HG03469 (cell line): ENCODE measurements around the gene RASGRP4.
A peak's percentile ranks its signal among the peaks of the same experiment; 100 is the strongest.
"Not testable (repeated sequence)": the region's sequence is repeated elsewhere in the genome, so short reads cannot be mapped to it uniquely, and the experiment has no call there.

Source experiments
- ATAC-seq: cut with Tn5 transposase; IDR thresholded peaks from one replicate; pipeline ENCODE4 v1.9.1; 2021; ENCODE audit warnings: mild to moderate bottlenecking, moderate library complexity, moderate number of reproducible peaks; ENCODE audit not compliant: unreplicated experiment

The RASGRP4 gene

DNA sequence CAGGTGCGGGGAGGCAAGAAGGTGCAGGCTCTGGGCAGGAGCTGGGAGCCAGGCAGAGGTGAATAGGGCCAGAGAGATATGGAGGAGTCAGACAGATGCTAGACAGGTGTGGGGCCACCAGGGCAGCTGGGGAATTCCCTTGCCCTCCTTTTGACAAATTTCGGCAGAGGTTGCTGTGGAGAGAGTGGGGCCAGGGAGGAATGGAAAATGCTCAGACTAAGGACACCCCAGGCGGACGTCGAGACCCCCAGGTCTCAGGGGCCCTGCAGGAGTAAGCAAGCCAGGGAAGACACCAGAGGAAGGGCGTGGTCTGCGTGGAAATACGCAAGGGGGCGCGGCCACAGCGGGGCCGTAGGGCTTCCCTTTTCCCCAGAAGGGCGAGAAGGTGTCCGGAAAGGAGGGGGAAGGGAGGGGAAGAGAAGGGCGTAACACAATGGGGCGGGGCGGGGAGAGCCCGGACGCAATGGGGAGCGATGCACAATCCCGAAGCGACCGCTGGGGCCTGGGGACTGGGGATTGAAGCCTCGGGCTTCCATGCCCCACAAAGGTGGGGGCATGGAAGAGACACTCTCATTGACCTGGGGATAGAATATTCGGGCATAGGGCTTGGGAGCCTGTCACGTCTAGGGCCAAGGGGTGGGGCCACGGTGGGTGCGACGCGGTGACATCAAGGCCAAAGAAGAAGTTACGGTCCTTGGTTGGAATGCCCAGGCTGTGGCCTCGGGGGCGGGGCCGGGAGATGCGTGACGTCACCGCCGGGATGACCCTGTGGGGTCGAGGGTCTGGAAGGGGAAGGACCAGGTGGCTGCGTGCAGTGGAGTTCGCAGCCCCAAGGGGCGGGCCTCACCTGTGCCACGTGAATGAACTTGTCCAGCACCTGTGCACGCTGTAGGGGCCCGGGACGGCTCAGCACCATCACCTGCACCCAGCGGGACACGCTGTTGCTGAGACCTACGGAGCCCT lies 8.2 kb downstream of the RASGRP4 start:
- no peak for ATAC-seq

- ATAC-seq, result no peak
Measured at GRCh38 chr19:38417146-38417543, 8.9 kb downstream of the RASGRP4 start.

GRCh38 chr19:38413416-38413815 lies 12.6 kb downstream of the RASGRP4 start:
- no peak for ATAC-seq

DNA sequence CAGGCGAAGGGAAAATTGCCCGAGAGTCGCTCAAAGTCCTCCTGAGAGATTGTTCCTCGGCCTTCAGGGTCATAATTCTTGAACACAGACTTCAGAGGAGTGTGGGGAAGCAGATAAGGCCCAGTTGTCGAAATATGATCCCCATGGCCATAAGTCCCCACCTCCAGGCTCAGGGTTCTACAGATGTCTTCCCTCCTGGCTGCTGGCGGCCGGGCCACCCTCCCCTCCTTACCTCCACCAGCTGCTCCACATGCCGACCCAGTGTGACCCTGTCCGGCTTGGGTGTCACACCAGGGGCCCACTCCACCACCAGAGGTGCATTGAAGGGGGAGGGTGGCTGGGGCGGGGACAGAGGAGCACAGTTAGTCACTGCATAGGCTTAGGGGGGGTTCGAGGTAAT lies 13.1 kb downstream of the RASGRP4 start:
- ATAC-seq, result no peak

- ATAC-seq, result no peak
Measured at GRCh38 chr19:38412491-38412890, 13.5 kb downstream of the RASGRP4 start.

DNA sequence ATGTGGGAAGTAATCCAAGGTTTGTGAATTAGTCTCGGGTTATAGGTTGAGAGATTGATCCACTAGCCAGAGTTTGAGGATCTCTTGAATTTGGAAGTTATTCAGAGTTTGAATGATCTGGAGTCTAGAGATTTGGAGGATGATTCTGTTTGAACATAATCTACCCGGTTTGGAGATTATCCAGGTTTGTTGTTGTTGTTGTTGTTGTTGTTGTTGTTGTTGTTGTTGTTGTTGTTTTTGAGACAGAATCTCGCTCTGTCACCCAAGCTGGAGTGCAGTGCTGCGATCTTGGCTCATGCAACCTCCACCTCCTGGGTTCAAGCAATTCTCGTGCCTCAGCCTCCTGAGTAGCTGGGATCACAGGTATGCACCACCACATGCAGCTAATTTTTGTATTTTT lies 14.1 kb downstream of the RASGRP4 start:
- not testable (repeated sequence) for ATAC-seq

GRCh38 chr19:38411041-38411712 lies 14.8 kb downstream of the RASGRP4 start:
- ATAC-seq, result no peak

DNA sequence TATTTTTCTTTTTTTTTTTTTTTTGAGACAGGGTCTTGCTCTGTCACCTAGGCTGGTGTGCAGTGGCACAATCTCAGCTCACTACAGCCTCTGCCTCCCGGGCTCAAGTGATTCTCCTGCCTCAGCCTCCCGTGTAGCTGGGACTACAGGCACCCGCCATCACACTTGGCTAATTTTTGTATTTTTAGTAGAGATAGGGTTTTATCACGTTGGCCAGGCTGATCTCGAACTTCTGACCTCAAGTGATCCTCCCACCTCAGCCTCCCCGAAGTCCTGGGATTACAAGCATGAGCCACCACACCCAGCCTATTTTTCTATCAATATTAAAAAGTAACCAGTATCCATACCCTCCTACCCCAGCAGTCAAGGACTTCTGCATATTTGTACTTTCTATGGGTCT lies 15.6 kb downstream of the RASGRP4 start:
- not testable (repeated sequence) for ATAC-seq

GRCh38 chr19:38409631-38410133 lies 16.3 kb downstream of the RASGRP4 start:
- no peak for ATAC-seq

DNA sequence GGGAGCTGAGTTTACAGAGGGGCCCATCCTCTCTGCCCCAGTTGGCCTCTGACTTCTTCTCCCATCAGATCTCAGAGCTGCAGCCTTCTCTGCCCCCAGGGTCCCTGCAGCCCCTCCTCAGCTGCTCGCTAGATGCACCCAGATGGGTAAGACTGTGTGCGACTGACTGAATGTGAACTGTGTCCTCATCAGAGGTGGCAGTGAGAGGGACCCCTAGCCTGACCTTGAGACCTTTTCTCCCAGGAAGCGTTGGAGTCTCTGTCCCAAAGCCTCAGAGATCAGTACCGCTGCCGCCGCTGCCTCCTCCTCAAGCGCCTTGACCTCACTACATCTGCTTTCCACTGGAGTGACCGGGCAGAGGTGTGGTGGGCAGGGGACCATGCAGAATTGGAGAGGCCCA lies 20.7 kb downstream of the RASGRP4 start:
- ATAC-seq, result no peak

- ATAC-seq, result no peak
Measured at GRCh38 chr19:38404858-38405257, 21.2 kb downstream of the RASGRP4 start.

- peak; percentile 80 for ATAC-seq
Measured at GRCh38 chr19:38402967-38403674, 22.9 kb downstream of the RASGRP4 start, which contains the start of gene FAM98C. Gene FAM98C (plus strand): TSS chr19:38403093. CDS start chr19:38403154, 61 bp downstream.

- ATAC-seq, result no peak
Measured at GRCh38 chr19:38402623-38402966, 23.4 kb downstream of the RASGRP4 start.

DNA sequence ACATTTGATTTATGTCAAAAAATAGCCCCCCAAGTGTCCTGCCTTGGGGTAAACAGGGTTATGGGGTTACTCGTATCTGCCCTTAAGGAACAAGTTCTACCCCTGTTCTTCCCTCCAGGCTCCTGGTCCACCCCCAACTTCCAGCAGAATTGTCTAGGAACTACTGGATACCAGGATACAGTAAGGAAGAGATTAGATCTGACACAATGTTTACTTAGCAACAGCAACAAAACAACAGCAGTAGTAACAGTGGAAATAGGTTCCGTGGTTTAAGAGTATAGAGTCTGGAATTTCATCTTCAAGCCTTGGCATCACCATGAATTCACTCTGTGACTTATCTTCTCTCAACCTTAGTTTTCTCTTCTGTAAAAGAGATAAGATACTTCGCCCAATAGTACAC lies 24.9 kb downstream of the RASGRP4 start:
- ATAC-seq, result no peak

DNA sequence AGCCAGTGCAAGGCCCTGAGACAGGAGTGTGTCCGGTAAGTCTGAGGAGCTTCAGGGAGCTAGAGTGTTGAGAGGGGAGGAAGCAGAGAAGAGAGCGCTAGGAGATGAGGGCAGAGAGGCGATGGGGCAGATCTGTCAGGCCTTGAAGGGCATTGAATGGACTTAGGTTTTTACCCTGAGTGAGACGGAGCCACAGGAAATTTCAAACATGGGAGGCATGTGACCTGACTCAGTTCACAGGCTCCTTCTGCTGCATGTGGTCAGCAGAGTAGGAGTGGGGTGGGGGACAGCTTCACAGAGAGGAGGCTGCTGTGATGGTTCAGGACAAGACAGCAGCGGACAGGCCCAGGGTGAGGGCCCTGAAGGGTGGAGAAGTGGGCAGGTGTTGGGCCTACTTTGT lies 25.7 kb downstream of the RASGRP4 start:
- no peak for ATAC-seq

DNA sequence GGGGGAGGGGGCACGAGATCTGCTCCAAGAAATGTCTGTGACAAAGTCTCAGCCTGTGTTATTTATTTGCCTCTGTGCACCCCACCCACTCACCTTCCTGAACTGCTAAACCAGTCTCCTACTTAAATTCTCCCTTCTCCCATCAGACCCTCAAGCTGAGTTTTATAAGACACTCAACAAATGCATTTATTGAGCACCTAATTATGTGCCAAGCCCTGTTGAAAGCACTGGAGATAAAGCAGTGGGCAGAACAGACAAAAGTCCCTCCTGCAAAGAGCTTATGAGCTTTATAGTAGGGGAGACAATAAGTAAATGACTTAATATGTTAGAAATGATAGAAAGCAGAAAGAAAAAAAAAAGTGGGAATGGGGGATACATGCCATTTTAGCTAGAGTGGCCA lies 26.5 kb downstream of the RASGRP4 start:
- no peak for ATAC-seq

DNA sequence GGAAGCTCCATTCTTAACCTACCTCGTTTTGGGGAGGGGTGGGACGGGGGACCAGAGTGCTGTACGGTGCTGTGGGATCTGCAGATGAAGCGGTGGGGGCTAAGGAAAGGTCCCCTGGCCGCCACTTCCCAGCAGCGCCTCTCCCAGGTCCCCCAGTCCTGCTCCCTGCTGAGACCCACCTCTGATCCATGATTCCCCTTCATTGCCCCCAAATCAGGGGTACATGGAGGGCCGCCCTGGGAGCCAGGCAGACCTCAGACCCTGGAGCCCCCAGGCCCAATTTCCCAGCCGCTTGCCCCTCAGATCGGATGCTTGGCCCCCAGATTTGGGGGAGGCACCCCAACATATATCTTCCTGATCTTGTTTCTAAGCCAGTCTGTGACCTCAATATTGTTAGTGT lies 26.9 kb downstream of the RASGRP4 start:
- no peak for ATAC-seq

DNA sequence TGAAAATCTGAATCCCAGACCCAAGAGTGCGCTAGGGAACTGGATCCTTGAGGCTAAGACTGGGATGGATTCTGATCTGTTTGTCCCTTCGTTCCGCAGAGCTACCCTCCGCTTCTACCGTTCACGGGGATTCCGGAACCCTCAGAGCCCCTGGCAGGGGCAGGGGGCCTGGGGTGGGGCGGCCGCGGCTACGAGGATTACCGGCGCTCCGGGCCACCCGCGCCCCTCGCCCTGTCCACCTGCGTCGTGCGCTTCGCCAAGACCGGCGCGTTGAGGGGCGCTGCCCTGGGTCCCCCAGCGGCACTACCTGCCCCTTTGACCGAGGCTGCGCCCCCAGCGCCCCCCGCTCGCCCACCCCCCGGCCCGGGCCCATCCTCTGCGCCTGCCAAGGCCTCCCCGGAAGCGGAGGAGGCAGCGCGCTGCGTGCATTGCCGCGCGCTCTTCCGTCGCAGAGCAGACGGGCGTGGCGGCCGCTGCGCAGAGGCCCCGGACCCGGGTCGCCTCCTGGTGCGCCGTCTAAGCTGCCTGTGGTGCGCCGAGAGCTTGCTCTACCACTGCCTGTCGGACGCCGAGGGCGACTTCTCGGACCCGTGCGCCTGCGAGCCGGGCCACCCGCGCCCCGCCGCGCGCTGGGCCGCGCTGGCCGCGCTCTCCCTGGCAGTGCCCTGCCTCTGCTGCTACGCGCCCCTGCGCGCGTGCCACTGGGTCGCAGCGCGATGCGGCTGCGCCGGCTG lies 30.5 kb downstream of the RASGRP4 start:
- no peak for ATAC-seq

- ATAC-seq, result no peak
Measured at GRCh38 chr19:38394488-38394887, 31.5 kb downstream of the RASGRP4 start.

GRCh38 chr19:38392707-38393308 lies 33.2 kb downstream of the RASGRP4 start:
- ATAC-seq, result no peak
